CD4-positive, alpha-beta T cell treated with Interleukin-21 for 1 hour (primary cell): ENCODE results near the gene PHRF1.

Experiments
- DNase-seq: peaks from one replicate; pipeline ENCODE4 v3.0.0-alpha.2; 2020

PHRF1 gene

GRCh38 chr11:603154-603553, 26.9 kb downstream of the PHRF1 start:
- no peak for DNase-seq

- DNase-seq = no peak
These were observed 29.2 kb downstream of the PHRF1 start for GRCh38 chr11:605286-606129.

- no peak for DNase-seq
These were observed 30.0 kb downstream of the PHRF1 start for GRCh38 chr11:606245-606644.

- no peak for DNase-seq
These were observed 30.9 kb downstream of the PHRF1 start for GRCh38 chr11:607020-607780.

DNA sequence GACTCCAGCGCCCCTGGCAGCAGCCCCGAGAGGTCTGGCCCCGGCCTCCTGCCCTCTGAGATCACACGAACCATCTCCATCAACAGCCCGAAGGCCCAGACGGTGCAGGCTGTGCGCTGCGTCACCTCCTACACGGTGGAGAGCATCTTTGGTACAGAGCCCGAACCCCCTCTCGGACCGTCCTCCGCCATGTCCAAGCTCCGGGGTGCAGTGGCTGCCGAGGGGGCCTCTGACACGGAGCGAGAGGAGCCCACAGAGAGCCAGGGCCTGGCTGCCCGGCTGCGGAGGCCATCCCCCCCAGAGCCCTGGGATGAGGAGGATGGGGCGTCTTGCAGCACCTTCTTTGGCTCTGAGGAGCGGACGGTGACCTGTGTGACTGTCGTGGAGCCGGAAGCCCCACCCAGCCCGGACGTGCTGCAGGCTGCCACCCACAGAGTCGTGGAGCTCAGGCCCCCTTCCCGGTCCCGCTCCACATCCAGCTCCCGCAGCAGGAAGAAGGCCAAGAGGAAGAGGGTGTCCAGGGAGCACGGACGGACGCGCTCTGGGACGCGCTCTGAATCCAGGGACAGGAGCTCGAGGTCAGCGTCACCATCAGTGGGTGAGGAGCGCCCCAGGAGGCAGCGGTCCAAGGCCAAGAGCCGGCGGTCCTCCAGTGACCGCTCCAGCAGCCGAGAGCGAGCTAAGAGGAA, 31.8 kb downstream of the PHRF1 start:
- no peak for DNase-seq

DNA sequence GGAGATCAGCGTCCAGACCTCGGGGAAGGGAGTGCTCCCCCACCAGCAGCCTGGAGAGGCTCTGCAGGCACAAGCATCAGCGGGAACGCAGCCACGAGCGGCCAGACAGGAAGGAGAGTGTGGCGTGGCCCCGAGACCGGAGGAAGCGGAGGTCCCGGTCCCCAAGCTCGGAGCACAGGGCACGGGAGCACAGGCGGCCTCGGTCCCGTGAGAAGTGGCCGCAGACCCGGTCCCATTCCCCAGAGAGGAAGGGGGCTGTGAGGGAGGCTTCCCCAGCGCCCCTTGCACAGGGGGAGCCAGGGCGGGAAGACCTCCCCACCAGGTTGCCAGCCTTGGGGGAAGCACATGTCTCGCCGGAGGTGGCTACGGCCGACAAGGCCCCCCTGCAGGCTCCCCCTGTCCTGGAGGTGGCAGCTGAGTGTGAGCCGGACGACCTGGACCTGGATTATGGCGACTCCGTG, 32.6 kb downstream of the PHRF1 start:
- no peak for DNase-seq

DNA sequence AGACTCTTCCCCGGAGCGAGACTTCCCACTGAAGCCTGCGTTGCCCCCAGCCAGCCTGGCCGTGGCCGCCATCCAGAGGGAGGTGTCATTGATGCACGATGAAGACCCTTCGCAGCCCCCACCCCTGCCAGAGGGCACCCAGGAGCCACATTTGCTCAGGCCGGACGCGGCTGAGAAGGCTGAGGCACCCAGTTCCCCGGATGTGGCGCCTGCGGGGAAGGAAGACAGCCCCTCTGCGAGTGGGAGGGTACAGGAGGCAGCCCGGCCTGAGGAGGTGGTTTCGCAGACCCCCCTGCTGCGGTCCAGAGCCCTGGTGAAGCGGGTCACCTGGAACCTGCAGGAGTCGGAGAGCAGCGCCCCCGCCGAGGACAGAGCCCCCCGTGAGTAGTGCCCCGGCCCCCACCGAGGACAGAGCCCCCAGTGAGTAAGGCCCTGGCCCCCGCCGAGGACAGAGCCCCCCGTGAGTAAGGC, 33.1 kb downstream of the PHRF1 start:
- no peak for DNase-seq

DNA sequence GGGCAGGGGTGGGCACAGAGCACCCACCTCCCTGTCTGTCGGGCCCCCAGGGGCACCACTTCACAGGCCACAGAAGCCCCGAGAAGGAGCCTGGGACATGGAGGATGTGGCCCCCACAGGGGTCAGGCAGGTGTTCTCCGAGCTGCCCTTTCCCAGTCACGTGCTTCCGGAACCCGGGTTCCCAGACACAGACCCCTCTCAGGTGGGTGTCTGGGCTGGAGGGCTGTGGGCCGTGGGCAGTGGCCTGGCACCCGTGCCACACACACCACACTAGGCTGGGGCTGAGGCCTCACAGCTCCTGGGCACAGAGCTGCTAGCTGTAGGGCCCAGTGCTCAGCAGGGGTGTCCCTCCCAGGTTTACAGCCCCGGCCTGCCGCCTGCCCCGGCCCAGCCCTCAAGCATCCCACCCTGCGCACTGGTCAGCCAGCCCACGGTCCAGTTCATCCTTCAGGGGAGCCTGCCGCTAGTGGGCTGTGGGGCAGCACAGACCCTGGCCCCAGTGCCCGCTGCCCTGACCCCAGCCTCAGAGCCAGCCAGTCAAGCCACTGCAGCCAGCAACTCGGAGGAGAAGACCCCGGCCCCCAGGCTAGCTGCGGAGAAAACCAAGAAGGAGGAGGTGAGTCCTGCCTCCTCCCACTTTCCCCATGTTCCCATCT, 34.0 kb downstream of the PHRF1 start:
- no peak for DNase-seq

- DNase-seq = no peak
These were observed 35.0 kb downstream of the PHRF1 start for GRCh38 chr11:611001-611996.

- peak; percentile 27 for DNase-seq
These were observed 36.1 kb downstream of the PHRF1 start for GRCh38 chr11:612201-612960.

DNA sequence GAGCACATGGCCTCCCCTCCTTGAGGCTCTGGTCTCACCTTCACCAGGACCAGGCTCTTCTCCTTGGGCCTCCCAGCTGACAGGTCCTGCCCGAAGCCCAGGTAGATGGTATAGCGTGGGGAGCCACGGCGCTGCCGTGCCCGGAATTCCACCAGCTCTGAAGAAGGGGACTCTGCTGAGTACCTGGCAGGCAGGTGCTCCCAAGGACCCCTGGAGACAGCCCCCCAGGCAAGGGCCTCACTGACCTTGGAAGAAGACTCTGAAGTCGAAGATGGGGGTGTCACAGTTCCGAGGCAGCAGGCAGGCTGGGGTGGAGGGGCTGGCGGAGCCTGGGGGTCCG, 36.7 kb downstream of the PHRF1 start:
- no peak for DNase-seq

DNA sequence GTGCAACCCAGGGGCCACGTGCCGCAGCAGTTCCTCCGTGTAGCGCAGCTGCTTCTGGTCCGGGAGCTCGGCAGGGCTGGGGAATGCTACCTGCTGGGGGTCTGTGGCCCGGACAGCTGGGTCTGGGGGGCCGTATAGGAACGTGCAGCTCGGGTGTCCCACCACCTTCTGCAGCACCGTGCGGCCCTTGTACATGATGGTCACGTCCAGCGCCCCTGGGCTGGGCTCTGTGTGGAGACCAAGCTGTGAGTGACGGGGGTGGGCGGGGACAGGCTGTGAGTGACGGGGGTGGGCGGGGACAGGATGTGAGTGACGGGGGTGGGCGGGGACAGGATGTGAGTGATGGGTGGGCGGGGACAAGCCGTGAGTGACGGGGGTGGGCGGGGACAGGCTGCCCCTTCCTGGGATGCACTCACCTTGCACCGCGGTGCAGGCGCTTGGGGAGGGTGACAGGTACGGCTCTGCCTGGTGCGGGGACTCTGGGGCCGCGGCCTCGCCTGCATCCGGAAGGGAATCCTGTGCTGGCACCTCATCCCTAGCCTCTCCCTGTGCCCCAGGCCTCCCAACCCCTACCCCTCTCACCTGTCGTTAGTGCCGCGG, 37.2 kb downstream of the PHRF1 start:
- peak; percentile 79 for DNase-seq

DNA sequence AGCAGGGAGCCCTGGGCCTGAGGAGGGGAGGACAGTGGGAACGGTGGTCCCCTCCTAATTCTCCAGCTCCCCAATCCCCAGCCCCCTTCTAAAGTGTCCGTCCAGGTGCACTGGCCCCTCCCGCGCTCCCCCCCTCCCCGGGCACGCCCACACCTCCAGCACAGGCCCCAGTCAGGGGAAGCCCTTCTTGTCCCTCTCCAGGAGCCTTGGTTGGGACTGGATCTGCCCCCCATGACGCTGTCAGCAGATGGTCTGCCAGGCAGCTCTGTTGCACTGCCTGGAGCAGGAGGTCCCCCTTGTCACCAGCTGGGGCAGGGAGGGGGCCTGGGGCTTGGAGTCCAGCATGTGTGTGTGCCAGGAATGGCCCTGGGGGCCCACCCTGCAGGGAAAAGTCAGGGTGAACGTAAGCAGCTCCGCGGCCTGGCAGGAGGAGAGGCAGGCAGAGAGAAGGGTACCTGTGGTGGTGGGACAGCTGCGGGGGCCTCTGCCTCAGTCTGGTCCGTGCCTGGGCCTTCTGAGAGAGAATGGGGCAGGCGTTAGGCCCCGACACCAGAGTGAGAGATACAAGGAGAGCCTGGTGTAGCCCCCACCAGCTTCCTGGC, 37.9 kb downstream of the PHRF1 start:
- no peak for DNase-seq

DNA sequence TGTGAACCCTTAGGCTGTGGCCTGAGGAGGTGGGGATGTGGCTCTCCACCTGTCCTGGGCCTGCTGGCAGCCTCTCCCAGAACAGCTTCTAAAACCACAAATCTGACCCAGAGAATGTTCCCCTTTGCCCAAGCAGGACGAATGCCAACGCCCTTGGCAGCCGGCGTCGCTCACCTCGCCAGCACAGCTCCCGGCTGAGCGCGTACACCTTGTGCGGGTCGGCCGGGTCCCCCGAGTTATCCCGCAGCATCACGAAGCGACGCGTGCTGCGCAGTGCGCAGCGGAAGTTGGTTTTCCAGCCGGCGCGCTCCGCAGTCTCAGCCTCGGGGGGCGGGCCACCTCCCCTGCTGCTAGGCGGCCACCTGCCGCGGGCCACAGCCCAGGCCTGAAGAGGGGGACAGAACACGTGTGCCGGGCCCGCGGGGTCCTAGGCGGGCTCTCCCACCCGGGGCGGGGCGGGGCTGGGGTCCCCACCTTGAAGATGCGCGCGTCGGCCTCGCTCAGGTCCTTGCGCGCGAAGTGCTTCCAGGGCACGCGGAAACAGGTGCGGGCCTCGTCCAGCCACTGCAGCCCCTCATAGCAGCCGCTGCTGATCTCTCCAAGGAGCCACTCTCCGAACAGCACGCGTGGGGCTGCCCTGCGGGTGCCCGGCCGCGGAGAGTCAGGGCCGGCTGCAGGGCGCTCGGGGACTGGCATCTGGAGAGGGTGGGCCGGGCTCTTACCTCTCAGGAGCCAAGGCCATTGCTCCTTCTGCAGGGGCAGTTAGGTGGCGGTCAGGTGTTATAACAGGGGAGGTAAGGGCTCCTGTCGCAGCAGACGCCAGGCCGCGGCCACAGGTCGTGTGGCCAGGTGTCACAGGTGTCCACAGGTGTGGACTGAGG, 38.6 kb downstream of the PHRF1 start:
- DNase-seq = no peak

DNA sequence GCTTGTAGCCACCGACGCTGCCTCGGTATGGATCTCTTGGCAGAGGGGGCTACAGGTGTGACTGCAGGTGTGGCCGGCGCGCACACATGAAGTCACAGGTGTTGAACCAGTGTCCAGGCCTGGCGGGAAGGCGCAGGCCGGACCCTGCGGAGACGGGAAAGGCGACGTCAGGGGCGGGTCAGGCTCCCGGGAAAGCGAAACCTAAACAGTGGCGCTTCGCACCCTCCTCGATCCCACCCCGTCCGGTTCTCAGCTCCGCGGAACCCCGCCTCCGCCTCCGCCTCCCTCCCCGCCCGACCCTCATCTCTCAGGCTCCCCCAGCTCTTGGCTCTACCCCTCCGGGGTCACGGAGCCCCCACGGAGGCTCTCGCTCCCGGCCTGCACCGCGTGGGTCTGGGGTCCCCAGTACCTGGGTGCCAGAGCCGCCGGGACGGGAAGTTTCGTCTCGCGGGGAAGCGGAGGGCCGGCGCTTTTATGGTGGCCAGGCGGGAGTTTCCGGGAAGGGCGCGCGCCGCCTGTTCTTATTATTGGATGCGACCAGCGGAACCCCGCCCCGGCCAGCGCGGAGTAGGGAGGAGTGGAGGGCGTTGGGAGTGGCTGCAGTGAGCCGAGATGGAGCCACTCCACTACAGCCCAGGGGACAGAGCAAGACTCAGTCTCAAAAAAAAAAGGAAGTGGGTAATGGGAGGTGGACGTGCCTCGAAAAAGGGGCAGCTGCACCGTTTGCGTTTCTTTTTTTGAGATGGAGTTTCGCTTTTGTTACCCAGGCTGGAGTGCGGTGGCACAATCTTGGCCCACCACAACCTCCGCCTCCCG, 39.4 kb downstream of the PHRF1 start, which contains the start of gene IRF7:
Gene IRF7 (minus strand): TSS at position 447 of the 816 bp plus-strand sequence. CDS start 586 bp downstream, outside the sequence.
- DNase-seq = peak; percentile 89

- DNase-seq = no peak
These were observed 40.3 kb downstream of the PHRF1 start for GRCh38 chr11:616320-617198.
